Cardiac muscle cell (in vitro differentiated cells and primary cell): ENCODE measurements around the gene PINK1. TPM values are rescaled to one million over a fixed set of nuclear protein-coding genes. Genes with fewer than 3 reads are reported as not detected.
A peak's percentile ranks its signal among the peaks of the same experiment; 100 is the strongest.

Source experiments
- DNase-seq, 2 donors: peaks; one replicate each; pipeline versions ENCODE4 v3.0.0 to v3.0.0-alpha.2; 2010 to 2017; ENCODE audit warnings: low read depth in 1 of 2, low spot score in 1 of 2
- H3K27ac ChIP-seq: fragments of 200-600 bp; sonication (generic); 2 replicates; pipeline ENCODE4 v1.5.1; 2016
- H3K27me3 ChIP-seq: fragments of 200-600 bp; sonication (generic); 2 replicates; pipeline ENCODE4 v1.6.0; 2016; ENCODE audit warnings: control low read depth
- H3K36me3 ChIP-seq: fragments of 200-600 bp; sonication (generic); 2 replicates; pipeline ENCODE4 v1.5.1; 2016; ENCODE audit warnings: control low read depth
- H3K4me1 ChIP-seq: fragments of 200-600 bp; sonication (generic); 2 replicates; pipeline ENCODE4 v1.8.1; 2017; ENCODE audit warnings: low read depth, mild to moderate bottlenecking, mixed run types
- H3K4me3 ChIP-seq: fragments of 200-600 bp; sonication (generic); 2 replicates; pipeline ENCODE4 v1.5.1; 2016; ENCODE audit warnings: mild to moderate bottlenecking
- H3K9me3 ChIP-seq: fragments of 200-600 bp; sonication (generic); 2 replicates; pipeline ENCODE4 v1.5.1; 2017; ENCODE audit warnings: low read depth, mild to moderate bottlenecking, control low read depth
- polyA plus RNA-seq: library from polyadenylated mRNA; unstranded; fragments of >200 nt; fragmentation: Nextera tagmentation; extraction: Ambion mirVana; gene quantifications from 2 replicates; pipeline ENCODE4 v1.2.1, GENCODE V29; 2016
- total RNA-seq: library from RNA; depleted of rRNA; stranded (reverse); fragments of >200 nt; gene quantifications from 2 replicates; pipeline ENCODE4 v1.2.3, GENCODE V29; 2016
- TF ChIP-seq, protein P1 (sequence below): IDR thresholded peaks from 2 replicates; pipeline ENCODE4 v1.5.1; 2012; ENCODE audit warnings: low read depth, mild to moderate bottlenecking, low read length

Gene PINK1
- total and polyA plus RNA-seq, 2 experiments from 2014 or later, result 135 to 179 TPM

DNA sequence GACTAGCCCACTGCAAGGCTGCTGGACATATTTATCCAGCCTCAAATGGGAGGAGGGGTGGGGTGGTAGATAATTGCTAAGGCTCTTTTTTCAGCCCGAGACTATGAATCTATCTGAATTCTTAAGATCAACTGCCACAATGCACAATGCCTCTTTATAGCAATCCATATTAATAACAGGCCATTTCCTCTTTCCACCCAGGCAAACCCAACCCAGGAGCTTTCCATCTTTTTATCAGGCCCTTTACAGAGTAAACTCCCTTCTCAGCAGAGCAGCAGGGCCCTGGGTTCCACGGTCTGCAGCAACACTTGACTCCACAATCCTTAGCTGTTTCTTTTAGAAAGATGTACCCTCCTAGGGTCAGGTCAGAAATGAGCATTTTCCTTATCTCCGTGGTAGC, 27.1 kb downstream of the PINK1 start:
- Histone ChIP-seq H3K27ac (no peak overlapping the region), H3K4me1 (peaks cover 13% of the 10 kb centered on the region), H3K36me3 (peaks cover 21% of the 10 kb centered on the region), H3K9me3 (no peaks in the 10 kb centered on the region), H3K4me3 (peak overlapping the region; percentile 83), H3K27me3 (no peaks in the 10 kb centered on the region)
- TF ChIP-seq, protein P1, sequence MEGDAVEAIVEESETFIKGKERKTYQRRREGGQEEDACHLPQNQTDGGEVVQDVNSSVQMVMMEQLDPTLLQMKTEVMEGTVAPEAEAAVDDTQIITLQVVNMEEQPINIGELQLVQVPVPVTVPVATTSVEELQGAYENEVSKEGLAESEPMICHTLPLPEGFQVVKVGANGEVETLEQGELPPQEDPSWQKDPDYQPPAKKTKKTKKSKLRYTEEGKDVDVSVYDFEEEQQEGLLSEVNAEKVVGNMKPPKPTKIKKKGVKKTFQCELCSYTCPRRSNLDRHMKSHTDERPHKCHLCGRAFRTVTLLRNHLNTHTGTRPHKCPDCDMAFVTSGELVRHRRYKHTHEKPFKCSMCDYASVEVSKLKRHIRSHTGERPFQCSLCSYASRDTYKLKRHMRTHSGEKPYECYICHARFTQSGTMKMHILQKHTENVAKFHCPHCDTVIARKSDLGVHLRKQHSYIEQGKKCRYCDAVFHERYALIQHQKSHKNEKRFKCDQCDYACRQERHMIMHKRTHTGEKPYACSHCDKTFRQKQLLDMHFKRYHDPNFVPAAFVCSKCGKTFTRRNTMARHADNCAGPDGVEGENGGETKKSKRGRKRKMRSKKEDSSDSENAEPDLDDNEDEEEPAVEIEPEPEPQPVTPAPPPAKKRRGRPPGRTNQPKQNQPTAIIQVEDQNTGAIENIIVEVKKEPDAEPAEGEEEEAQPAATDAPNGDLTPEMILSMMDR, result no peak
- no peak for DNase-seq

DNA sequence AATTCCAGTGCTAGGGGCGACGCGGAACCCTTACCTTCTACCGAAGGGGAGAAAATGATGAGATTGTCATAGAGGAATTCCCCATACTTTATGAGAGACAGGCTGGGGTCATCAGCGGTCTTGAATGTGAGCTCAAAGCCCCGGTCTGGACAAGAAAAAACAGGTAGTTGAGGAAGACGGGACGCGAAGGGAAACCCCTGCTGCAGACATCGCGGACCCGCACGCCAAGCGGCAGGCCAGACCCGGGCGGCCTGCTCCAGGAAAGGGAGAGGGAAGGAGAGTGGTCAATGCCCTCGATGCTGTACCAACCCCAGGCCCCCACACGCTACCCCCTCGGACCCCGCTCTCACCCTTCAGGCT, 27.6 kb downstream of the PINK1 start:
- TF ChIP-seq, protein P1, result no peak
- Histone ChIP-seq H3K36me3 (peaks cover 16% of the 10 kb centered on the region), H3K4me1 (peaks cover 13% of the 10 kb centered on the region), H3K9me3 (no peaks in the 10 kb centered on the region), H3K4me3 (peak overlapping the region; percentile 83), H3K27ac (peak overlapping the region; percentile 11), H3K27me3 (no peaks in the 10 kb centered on the region)
- DNase-seq, result no peak

DNA sequence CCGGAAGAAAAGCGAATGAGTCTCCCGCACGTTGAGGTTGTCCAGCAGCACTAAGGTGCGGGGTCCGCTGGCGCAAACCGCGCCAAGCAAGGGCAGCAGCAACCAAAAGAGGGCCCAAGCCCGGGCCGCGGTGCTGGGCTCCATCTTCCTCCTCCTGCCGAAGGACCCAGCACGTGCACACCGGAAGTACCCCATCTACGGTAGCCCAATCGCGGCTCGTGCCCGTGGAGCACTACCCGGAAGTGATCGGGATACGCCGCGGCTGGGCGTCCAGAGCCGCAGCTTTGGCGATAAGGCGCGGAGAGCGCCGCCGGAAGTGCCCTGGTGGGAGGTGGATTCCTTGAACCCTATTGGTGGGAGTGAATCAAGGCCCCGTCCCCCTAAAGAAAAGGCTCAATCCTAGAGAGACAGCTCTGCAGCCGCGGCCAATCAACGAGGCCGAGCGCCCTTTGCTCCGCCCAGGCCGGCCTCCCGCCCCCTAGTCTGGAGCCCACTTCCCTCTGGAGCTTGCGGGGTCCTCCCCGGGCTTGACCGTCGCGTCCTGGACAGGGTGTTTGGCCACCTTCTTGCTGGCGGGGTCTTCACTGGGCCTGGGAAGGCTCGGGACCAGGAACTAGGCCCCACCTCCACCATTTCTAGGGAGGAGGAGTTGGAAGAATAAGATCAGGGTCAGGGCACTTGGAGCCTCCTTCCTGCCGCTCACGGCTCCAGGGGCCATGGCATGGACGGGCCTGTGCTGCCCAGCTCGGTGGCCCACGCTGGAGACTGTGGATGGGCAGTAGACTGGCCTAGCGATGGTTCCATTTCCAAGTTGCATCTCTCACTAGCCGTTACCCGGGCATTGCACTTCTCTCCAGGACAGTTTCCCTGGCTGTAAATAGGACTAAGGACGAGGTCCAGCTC, 28.2 kb downstream of the PINK1 start, which contains the start of gene DDOST:
DDOST (minus strand) TSS at position 163 of the 903 bp plus-strand sequence; CDS start at position 144, 19 bp downstream.
- H3K9me3 ChIP-seq, result no peaks in the 10 kb centered on the region
- DNase-seq, result peak; percentile 98 to 99
- TF ChIP-seq, protein P1, result peak; percentile 34
- H3K27ac ChIP-seq, result peak within 1 kb of the TSS; percentile 89
- no peaks in the 10 kb centered on the region for H3K27me3 ChIP-seq
- peaks cover 13% of the 10 kb centered on the region for H3K4me1 ChIP-seq
- H3K36me3 ChIP-seq, result peaks cover 10% of the 10 kb centered on the region
- H3K4me3 ChIP-seq, result peak within 1 kb of the TSS; percentile 83

DNA sequence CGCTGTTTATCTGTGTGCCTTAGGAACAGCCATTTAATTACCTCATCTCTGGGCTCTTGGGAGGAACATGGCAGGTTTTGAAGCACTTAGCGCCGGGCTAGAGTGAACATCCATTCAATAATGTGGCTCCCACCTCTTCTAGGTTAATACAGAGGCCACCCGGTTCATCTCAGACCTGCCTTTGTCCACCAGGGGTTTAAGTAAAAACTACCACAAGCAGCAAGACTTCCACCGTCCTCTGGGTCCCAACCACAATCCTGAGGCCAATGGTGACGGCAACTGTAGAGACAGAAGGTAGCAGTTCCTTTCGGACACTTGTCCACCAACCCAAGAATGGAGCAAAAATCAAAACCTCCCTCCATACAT, 28.8 kb downstream of the PINK1 start:
- peak overlapping the region; percentile 83 for H3K4me3 ChIP-seq
- no peaks in the 10 kb centered on the region for H3K9me3 ChIP-seq
- H3K36me3 ChIP-seq, result peaks cover 8% of the 10 kb centered on the region
- peaks cover 13% of the 10 kb centered on the region for H3K4me1 ChIP-seq
- TF ChIP-seq, protein P1, result no peak
- H3K27ac ChIP-seq, result peak overlapping the region; percentile 89
- no peaks in the 10 kb centered on the region for H3K27me3 ChIP-seq
- no peak for DNase-seq

DNA sequence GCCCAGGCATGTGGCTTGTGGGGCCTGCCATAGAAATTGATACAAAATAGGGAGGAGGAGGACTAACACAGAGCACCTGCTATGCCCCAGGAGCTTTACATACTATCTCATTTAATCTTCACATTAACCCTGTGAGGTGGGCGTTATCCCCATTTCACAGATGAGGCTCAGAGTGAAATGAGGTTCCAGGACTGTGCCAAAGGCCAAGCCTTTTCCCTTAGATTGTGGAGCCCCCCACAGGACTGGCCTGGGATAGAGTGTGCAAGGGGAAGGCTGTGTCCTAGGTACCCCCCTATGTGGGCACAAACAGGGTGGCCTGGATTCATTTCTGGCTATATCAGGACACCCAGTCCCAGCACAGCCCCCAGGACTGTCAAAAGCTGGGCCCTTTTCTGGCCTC, 30.1 kb downstream of the PINK1 start:
- no peaks in the 10 kb centered on the region for H3K9me3 ChIP-seq
- DNase-seq, result no peak
- H3K27me3 ChIP-seq, result no peaks in the 10 kb centered on the region
- no peak overlapping the region for H3K27ac ChIP-seq
- TF ChIP-seq, protein P1, result no peak
- no peak overlapping the region for H3K4me3 ChIP-seq
- peaks cover 13% of the 10 kb centered on the region for H3K4me1 ChIP-seq
- H3K36me3 ChIP-seq, result no peaks in the 10 kb centered on the region
